ENCODE measurements around the gene ZNF831.

- TF ChIP-seq CTCF (IDR thresholded peaks at IDR 0.05) (no peak), POLR2A (IDR thresholded peaks at IDR 0.05) (no peak)
These were observed 12.2 kb downstream of the ZNF831 start for GRCh38 chr20:59175861-59176260.

Measured in tibial nerve (tissue), 3 donors.